Loucy (cell line): ENCODE measurements around the gene NSF.

Source experiments
- EZH2phosphoT487 ChIP-seq: fragments of 200-600 bp; IDR thresholded peaks from 2 replicates; pipeline ENCODE4 v1.6.1; 2018; ENCODE audit warnings: antibody characterized with exemption, mild to moderate bottlenecking, moderate library complexity, borderline replicate concordance
- TF ChIP-seq, protein P1 (sequence below): fragments of 200-600 bp; sonication (generic); conservative IDR thresholded peaks from 2 replicates; pipeline ENCODE4 v1.5.1; 2014; ENCODE audit warnings: mild to moderate bottlenecking, antibody characterized with exemption, low read length

DNA sequence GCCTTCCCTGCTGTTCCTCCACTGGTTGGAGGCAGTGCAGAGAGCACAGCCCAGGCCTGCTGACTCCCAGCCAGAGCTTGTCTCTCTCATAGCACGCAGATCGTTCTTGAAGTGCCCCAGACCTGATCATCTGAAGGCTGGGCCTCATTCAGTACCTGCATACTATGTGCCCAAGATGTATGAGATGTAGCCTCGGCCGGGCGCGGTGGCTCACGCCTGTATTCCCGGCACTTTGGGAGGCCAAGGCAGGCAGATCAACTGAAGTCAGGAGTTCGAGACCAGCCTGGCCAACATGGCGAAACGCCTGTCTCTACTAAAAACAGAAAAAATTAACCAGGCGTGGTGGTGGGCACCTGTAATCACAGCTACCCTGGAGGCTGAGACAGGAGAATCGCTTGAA is 197.0 kb downstream of the NSF start:
- TF ChIP-seq, protein P1, sequence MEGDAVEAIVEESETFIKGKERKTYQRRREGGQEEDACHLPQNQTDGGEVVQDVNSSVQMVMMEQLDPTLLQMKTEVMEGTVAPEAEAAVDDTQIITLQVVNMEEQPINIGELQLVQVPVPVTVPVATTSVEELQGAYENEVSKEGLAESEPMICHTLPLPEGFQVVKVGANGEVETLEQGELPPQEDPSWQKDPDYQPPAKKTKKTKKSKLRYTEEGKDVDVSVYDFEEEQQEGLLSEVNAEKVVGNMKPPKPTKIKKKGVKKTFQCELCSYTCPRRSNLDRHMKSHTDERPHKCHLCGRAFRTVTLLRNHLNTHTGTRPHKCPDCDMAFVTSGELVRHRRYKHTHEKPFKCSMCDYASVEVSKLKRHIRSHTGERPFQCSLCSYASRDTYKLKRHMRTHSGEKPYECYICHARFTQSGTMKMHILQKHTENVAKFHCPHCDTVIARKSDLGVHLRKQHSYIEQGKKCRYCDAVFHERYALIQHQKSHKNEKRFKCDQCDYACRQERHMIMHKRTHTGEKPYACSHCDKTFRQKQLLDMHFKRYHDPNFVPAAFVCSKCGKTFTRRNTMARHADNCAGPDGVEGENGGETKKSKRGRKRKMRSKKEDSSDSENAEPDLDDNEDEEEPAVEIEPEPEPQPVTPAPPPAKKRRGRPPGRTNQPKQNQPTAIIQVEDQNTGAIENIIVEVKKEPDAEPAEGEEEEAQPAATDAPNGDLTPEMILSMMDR, result no peak
- TF ChIP-seq EZH2phosphoT487, result no peak
